GM19397 (cell line): Measurements from ENCODE around the gene OGDH.
"Not testable (repeated sequence)": the region's sequence is repeated elsewhere in the genome, so short reads cannot be mapped to it uniquely, and the experiment has no call there.

Experiments
- ATAC-seq: cut with Tn5 transposase; IDR thresholded peaks from one replicate; pipeline ENCODE4 v1.9.1; 2021; ENCODE audit warnings: mild to moderate bottlenecking, moderate library complexity; ENCODE audit not compliant: unreplicated experiment

The OGDH gene

GRCh38 chr7:44665531-44666213, 59.2 kb downstream of the OGDH start:
- ATAC-seq = no peak

GRCh38 chr7:44666566-44666965, 60.1 kb downstream of the OGDH start:
- no peak for ATAC-seq

GRCh38 chr7:44667190-44667589, 60.8 kb downstream of the OGDH start:
- no peak for ATAC-seq

DNA sequence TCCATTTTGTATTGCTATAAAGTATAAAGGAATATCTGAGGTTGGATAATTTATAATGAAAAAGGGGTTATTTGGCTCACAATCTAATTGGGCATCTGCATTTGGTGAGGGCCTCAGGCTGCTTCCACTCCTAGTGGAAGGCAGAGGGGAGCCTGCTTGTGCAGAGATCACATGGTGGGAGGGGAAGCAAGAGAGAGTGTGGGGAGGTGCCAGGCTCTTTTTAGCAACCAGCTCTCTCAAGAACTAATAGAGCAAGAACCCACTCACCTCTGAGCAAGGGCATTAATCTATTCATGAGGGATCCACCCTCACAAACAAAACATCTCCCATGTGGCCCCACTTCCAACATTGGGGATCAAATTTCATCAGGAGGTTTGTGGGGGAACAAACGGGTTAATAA, 64.6 kb downstream of the OGDH start:
- no peak for ATAC-seq

DNA sequence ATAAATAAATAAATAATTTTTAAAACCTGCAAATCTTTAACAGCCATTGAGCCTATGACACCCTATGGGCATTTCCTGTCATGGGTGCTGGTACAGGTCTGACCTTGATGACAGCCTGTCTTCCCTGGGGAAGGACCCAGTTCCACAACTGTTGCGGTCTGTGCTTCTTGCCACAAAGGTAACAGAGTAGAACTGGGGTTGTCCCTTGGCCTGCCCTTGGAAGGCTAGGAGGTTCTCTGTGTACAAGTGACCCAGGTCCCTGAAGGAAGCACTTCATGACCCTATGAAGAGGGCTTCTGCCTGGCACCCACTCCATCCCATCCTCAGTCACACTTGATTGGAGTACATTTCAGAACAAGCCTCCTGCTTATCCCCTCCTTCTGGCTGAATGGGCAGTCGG, 66.9 kb downstream of the OGDH start:
- no peak for ATAC-seq

DNA sequence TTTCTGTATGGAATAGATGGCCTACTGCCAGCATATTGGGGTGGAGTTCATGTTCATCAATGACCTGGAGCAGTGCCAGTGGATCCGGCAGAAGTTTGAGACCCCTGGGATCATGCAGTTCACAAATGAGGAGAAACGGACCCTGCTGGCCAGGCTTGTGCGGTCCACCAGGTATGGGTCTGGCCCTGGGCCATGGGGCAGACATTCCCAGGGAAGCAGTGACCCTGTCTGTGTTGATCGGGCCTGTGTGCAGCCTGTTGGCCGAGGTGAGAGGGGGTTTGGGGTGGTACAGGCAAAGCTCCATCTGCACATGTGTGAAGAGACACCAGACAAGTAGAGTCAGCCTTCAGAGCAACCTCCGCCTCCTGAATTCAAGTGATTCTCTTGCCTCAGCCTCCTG, 67.3 kb downstream of the OGDH start:
- no peak for ATAC-seq

DNA sequence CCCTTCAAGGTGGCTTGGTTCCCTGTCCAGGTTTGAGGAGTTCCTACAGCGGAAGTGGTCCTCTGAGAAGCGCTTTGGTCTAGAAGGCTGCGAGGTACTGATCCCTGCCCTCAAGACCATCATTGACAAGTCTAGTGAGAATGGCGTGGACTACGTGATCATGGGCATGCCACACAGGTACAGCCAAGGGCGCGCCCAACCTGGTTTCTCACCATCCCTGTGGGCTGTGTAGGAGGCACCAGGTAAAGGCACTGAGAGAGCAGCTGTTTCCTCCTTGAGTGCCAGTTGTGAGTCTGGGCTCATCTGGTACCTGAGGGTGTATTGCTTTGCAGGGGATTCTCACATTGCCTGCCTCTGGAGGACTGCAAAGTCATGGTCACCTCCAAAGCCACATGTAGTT, 68.0 kb downstream of the OGDH start:
- ATAC-seq = no peak

- ATAC-seq = no peak
Measured at GRCh38 chr7:44676776-44677175, 70.3 kb downstream of the OGDH start.

DNA sequence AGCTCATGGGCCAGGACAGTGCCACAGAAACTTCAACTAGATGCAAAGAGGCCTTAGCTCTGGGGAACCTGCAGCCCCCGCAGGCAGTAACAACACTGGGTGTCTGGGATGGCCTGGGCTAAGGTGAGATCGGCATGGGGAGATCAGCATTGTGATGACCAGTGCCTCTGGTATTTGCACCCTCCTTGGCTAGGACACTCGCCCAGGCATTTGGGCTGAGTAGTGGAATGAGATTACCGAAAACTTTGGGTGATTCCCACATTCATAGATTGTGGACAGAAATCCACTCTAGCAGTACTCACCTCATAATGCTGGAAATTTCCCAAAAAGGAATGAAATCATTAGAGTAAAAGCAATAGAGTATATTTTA, 71.7 kb downstream of the OGDH start:
- no peak for ATAC-seq

DNA sequence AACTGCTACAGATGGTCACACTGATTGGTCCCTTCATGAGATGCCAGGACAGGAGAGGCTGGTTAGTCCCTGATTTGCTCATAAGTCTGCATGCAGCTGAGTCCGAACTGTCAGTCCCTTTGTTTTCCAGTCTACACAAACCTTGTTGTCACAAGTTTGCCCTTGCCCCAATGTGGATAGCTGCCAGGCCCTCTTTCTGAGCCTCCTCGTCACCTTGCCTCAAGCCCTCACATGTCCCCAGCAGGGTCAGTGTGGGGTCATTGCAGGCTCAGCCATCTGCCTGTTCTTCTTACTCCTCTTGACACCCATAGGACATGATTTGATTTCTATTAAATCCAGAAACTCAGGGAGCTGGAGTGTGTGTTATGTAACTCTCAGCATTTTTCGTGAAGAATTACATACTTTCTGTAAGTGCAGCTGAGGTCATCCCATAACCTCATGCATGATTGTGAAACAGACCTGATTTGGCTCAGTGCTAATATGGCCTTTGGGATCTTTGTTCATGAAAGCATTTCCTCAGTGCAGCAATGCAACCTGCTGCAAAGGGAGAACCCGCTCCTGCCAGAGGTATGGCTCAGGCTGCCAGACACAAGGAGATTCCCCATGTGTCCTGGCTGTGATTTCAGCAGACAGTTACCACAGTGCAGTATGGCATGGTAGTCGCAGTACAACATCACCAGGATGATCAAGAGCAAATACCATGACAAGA, 72.2 kb downstream of the OGDH start:
- ATAC-seq = no peak

- no peak for ATAC-seq
Measured at GRCh38 chr7:44681645-44682044, 75.2 kb downstream of the OGDH start.

DNA sequence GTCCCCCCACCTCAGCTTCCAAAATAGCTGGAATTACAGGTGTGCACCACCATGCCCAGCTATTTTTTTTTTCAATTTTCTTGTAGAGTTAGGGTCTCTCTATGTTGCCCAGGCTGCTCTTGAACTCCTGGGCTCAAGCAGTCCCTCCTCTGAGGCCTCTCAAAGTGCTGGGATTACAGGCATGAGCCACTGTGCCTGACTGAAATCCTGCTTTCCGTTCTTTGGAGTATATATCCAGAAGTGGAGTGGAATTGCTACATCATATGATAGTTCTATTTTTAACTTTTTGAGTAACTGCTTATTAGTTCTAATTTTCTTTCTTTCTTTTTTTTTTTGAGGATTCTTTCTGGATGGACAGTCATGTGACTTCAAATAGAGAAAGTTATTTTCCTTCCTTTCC, 79.3 kb downstream of the OGDH start:
- ATAC-seq = no peak

- ATAC-seq = no peak
Measured at GRCh38 chr7:44689427-44689826, 83.0 kb downstream of the OGDH start.

DNA sequence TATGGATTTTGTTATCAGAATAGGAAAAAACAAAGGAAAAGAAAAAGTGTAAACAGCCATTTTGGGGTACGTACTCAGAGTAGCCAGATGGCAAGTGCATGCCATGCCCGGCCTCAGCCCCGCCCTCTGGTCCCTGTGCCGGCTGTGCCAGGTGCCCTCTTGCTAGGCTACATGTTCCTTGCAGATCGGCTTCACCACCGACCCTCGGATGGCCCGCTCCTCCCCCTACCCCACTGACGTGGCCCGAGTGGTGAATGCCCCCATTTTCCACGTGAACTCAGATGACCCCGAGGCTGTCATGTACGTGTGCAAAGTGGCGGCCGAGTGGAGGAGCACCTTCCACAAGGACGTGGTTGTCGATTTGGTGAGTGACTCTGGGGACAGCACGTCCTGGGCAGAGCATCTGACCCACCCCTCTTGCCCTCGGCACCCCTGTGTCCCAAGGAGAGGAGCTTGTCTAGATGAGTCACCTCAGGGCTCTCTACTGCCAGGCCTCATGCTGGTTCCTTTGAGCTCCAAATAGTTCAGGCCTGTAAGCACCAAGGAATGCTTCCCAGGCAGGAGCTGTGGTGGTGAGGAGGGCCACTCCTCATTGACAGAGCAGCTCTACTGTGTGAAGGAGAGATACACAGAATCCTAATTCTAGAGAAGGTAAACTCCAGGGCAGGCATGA, 87.3 kb downstream of the OGDH start:
- no peak for ATAC-seq

DNA sequence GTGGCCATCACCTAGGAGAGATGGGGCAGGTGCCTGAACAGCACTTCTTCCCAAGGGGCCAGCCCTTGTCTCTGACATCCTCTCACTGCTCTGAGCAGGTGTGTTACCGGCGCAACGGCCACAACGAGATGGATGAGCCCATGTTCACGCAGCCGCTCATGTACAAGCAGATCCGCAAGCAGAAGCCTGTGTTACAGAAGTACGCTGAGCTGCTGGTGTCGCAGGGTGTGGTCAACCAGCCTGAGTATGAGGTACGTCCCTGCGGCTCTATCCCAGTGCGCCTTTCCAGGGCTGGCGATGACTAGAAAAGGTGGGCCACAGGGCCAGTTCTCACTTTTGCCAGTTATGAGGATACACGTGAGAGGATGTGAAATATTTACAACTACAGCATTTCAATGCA, 87.9 kb downstream of the OGDH start:
- ATAC-seq = no peak

- no peak for ATAC-seq
Measured at GRCh38 chr7:44694766-44695165, 88.3 kb downstream of the OGDH start.

- ATAC-seq = no peak
Measured at GRCh38 chr7:44695756-44696155, 89.3 kb downstream of the OGDH start.

DNA sequence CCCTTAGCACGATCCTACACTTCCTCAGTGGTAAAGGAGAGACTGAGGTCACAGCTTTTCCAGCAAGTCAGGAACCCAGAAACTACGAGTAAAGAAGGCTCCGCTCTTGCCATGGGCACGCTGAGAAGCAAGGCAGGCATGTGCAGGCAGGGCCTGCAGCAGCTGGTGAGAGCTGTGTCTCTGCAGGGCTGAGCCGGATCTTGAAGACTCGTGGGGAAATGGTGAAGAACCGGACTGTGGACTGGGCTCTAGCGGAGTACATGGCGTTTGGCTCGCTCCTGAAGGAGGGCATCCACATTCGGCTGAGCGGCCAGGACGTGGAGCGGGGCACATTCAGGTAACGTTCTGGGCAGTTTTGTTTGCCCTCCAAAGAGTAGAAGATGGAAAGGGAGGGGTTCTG, 90.3 kb downstream of the OGDH start:
- no peak for ATAC-seq

GRCh38 chr7:44697136-44698045, 91.0 kb downstream of the OGDH start:
- ATAC-seq = no peak

- ATAC-seq = no peak
Measured at GRCh38 chr7:44698046-44698580, 91.7 kb downstream of the OGDH start.

GRCh38 chr7:44699598-44699997, 93.2 kb downstream of the OGDH start:
- ATAC-seq = not testable (repeated sequence)
